HG03060 (cell line): ENCODE results near the gene REC114.

Source experiments
- ATAC-seq: cut with Tn5 transposase; IDR thresholded peaks from one replicate; pipeline ENCODE4 v1.9.1; 2021; ENCODE audit warnings: low read depth, moderate number of reproducible peaks; ENCODE audit not compliant: unreplicated experiment

Gene REC114

GRCh38 chr15:73601451-73602445 is 158.8 kb downstream of the REC114 start:
- ATAC-seq, result no peak

- ATAC-seq, result no peak
These were observed 159.5 kb downstream of the REC114 start for GRCh38 chr15:73602446-73602843.

GRCh38 chr15:73602992-73603391 is 160.0 kb downstream of the REC114 start:
- no peak for ATAC-seq

- no peak for ATAC-seq
These were observed 161.5 kb downstream of the REC114 start for GRCh38 chr15:73604477-73604876.

GRCh38 chr15:73605759-73606436 is 162.9 kb downstream of the REC114 start:
- ATAC-seq, result no peak

DNA sequence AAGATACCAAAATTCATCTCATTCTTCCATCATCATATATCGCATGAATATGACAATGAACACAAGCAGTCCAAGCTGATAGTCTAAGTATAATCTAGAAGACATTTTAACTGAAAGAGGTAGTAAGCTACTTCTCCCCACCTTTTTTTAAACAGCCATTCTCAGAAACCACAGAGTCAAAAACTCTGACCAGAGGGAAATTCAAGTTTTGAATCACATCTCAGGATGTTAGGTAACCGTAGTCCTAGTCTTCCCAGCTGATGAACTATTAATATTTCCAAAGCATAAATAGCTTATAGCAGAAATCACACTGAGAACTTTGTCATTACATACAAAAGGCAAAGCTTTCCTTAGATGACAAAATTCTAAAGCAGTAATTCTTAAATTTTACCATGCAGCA is 164.4 kb downstream of the REC114 start:
- ATAC-seq, result no peak

DNA sequence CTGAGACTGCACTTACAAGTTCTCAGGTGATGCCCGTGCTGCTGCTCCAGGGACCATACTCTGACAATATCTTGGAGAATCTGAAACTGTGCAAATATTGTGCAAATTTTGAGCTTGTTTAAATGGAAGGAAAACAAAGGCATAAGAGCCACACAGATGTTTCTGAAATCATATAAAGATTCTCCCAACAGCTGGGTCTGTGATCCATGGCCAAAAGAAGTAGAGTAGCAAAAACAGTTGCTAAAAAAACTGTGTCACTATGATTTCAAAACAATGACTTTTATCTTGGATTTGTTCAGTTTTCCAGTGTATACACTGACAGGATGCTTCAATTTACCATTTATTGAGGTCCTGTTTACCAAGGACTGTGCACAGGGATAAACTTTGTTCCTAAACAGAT is 164.9 kb downstream of the REC114 start:
- no peak for ATAC-seq

DNA sequence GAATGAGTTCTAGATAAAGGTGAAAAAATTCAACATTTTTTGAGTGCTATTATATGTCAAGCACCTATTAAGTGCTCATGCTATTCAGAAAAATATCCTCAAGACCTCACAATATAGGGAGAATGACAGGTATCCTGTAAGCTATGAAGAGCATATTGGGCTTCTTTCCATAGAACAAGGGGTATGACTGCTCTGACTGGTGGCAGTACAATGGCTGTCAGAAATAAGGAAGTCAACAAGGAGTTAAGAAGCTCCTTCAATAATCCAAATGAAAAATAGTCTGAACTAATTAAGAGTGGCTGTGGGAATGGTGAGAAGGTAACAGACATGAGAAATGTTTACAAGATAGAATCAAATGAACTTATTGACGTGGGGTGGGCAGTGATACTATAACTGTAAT is 165.5 kb downstream of the REC114 start:
- no peak for ATAC-seq

GRCh38 chr15:73608941-73609340 is 166.0 kb downstream of the REC114 start:
- no peak for ATAC-seq
